ENCODE results near the gene ELOF1. TPM values are rescaled to one million over a fixed set of nuclear protein-coding genes. Genes with fewer than 3 reads are reported as not detected.

Gene ELOF1
- total RNA-seq, 2 experiments from 2014 or later = 47.9 to 52.8 TPM

Other genes starting within 250 kb of the ELOF1 start
- gene RAB3D, start 219.6 kb downstream of the ELOF1 start, total RNA-seq = 1 to 10 TPM; 7.6 to 7.9 TPM
- gene TMEM205, start 213.0 kb downstream of the ELOF1 start, total RNA-seq = 10 to 100 TPM; 23.6 to 29.6 TPM
- gene CCDC159, start 212.7 kb downstream of the ELOF1 start, total RNA-seq = 10 to 100 TPM in 1 of 2 experiments, 1 to 10 TPM in 1; 9.9 to 13.6 TPM
- gene PLPPR2, start 203.8 kb downstream of the ELOF1 start, total RNA-seq = 1 to 10 TPM; 1.1 TPM
- gene SWSAP1, start 184.6 kb downstream of the ELOF1 start, total RNA-seq = 1 to 10 TPM; 3.1 to 3.4 TPM
- gene EPOR, start 174.9 kb downstream of the ELOF1 start, total RNA-seq = 1 to 10 TPM; 6.4 to 8.8 TPM
- gene RGL3, start 139.9 kb downstream of the ELOF1 start, total RNA-seq = not detected
- not detected for gene ODAD3, start 124.1 kb downstream of the ELOF1 start, total RNA-seq
- 100 to 1,000 TPM; 285 to 302 TPM for gene PRKCSH, start 123.6 kb downstream of the ELOF1 start, total RNA-seq
- gene ELAVL3, start 78.2 kb downstream of the ELOF1 start, total RNA-seq = under 1 TPM in 1 of 2 experiments, not detected in 1; 0.71 TPM
- gene ZNF653, start 53.4 kb downstream of the ELOF1 start, total RNA-seq = 10 to 100 TPM; 20.1 to 21.8 TPM
- 10 to 100 TPM; 28.9 to 31.6 TPM for gene ECSIT, start 30.1 kb downstream of the ELOF1 start, total RNA-seq
- gene CNN1, start 20.4 kb downstream of the ELOF1 start, total RNA-seq = not detected
- 1 to 10 TPM; 9.8 to 9.9 TPM for gene ACP5, start 18.4 kb upstream of the ELOF1 start, total RNA-seq
- gene ZNF627, start 38.3 kb upstream of the ELOF1 start, total RNA-seq = 1 to 10 TPM; 3.7 to 4.8 TPM
- gene ZNF823, start 179.7 kb upstream of the ELOF1 start, total RNA-seq = 1 to 10 TPM; 6.5 to 7.0 TPM
- 1 to 10 TPM; 7.9 to 8.7 TPM for gene ZNF441, start 207.8 kb upstream of the ELOF1 start, total RNA-seq
- gene ZNF491, start 239.3 kb upstream of the ELOF1 start, total RNA-seq = 1 to 10 TPM; 1.8 to 2.1 TPM